C4-2B (cell line): ENCODE data around the gene PMM2.
"Not testable (repeated sequence)": the region's sequence is repeated elsewhere in the genome, so short reads cannot be mapped to it uniquely, and the experiment has no call there.

Experiments
- H3K27ac ChIP-seq: fragments of 450-650 bp; 2 replicates; pipeline ENCODE4 v1.5.1; 2017
- CTCF ChIP-seq: fragments of 450-650 bp; conservative IDR thresholded peaks from 2 replicates; pipeline ENCODE4 v1.5.1; 2017; ENCODE audit warnings: mild to moderate bottlenecking
- ZFX ChIP-seq: fragments of 450-650 bp; IDR thresholded peaks from 2 replicates; pipeline ENCODE4 v1.6.1; 2017

PMM2 gene

DNA sequence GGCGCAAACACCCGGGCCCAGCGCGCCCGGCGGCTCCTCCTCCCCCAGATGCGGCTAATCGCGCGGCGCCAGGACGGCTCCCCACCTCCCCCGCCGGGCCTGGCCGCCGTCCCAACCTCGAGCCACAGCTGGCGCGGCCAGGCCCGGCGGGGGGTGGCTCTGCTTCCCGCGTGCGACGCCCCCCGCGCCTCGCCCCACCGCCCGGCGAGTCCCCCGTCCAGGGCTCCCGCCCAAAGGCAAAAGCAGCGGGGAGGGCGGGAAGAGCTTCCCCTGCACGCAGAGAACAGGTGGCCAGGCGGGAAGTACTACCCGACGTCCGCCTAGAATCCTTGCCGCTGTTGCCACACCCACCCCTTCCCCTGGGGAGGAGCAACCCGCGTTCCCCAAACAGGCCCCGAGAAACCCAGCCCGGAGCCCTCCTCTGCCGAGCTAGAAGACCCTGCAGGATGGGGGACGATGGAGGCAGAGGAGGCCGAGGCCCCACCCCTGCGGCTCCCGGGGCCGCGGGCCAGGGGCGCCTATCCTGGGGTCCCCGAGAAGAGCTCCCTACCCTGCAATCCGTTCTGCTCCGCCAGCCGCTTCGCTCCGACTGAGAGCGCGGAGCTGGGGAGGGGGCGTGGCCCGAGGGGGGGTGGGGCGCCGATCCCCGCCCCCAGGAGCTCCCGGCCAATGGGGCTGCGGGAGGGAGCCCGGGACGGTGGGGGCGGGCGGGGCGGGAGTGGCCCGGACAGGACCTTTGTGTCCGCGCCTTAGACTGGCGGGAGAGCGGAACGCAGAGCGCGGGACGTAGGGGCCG is 71.0 kb downstream of the PMM2 start, which contains the start of gene CARHSP1:
TSS of gene CARHSP1 (minus strand) at position 591 of the 796 bp plus-strand sequence. CDS start 9,678 bp downstream, outside the sequence.
- TF ChIP-seq CTCF (no peak), ZFX (no peak)
- H3K27ac ChIP-seq, result peak within 1 kb of the TSS; percentile 81

GRCh38 chr16:8869212-8869987 is 71.8 kb downstream of the PMM2 start:
- H3K27ac ChIP-seq, result peak overlapping the region; percentile 81
- no peak for TF ChIP-seq ZFX
- no peak for TF ChIP-seq CTCF

DNA sequence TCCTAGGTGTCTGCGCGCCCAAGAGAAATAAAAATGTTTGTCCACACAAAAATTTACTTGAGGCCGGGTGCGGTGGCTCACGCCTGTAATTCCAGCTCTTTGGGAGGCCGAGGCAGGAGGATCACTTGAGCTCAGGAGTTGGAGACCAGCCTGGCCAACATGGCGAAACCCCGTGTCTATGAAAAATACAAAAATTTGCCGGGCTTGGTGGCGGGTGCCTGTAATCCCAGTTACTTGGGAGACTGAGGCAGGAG is 72.3 kb downstream of the PMM2 start:
- H3K27ac ChIP-seq, result not testable (repeated sequence)

- no peak overlapping the region for H3K27ac ChIP-seq
- TF ChIP-seq CTCF (no peak), ZFX (no peak)
Observed at GRCh38 chr16:8872071-8872470, 74.4 kb downstream of the PMM2 start.

- H3K27ac ChIP-seq, result no peak overlapping the region
- TF ChIP-seq CTCF (no peak; the same call in 1 of the 2 replicates), ZFX (no peak)
Observed at GRCh38 chr16:8872967-8873865, 75.6 kb downstream of the PMM2 start.

GRCh38 chr16:8873866-8874195 is 76.2 kb downstream of the PMM2 start:
- not testable (repeated sequence) for H3K27ac ChIP-seq

GRCh38 chr16:8874388-8874787 is 76.7 kb downstream of the PMM2 start:
- no peak overlapping the region for H3K27ac ChIP-seq
- no peak for TF ChIP-seq CTCF
- TF ChIP-seq ZFX, result no peak

DNA sequence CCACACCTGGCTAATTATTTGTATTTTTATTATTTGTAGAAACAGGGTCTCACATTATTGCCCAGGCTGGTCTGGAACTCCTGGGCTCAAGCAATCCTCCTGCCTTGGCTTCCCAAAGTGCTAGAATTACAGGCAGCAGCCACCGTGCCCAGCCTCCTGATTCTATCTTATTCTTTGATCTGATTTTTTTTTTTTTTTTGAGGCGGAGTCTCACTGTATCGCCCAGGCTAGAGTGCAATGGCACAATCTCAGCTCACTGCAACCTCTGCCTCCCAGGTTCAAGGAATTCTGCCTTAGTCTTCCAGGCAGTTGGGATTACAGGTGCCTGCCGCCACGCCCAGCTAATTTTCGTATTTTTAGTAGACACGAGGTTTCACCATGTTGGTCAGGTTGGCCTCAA is 77.7 kb downstream of the PMM2 start:
- not testable (repeated sequence) for H3K27ac ChIP-seq
